ENCODE data around the gene MARK3. TPM values are rescaled to one million over a fixed set of nuclear protein-coding genes. Genes with fewer than 3 reads are reported as not detected.

The MARK3 gene
- total RNA-seq, 4 donors from 2014 or later = 109 to 143 (median 125) TPM

DNA sequence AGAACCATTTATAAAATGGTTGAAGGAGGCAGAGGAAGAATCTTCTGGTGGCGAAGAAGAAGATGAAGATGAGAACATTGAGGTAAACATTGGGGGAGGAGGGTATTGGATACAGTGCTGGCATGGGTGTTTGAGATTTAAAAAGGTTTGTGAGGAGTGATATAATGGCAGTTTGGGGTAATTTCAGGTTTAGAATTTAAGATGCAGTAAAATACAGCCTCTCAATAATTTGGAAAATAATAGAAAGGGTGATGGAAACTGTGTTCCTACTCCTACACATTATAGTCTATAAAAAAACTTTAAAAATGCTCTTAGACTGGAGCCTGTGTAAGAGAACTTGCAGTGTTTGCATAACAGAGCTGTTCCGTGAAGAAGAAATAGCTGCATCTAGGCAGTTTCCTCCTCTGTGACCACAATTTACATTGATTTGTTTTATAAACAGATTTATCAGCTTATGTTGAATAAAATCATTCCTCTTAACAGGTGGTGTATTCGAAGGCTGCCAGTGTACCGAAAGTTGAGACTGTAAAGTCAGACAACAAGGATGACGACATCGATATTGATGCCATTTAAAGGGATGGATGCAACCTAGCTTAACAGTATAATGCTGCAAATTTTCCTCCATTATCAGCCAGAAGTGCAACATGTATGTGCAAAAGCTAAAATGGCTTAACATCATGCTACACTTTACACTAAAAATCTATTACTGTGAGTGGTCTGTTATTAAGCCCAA is 44.6 kb upstream of the MARK3 start:
- H3K4me3 ChIP-seq = no peak overlapping the region
- no peak for DNase-seq (ENCODE audit: low spot score in 2 of 2)
- H3K27ac ChIP-seq = no peak overlapping the region
- H3K27me3 ChIP-seq = no peaks in the 10 kb centered on the region
- H3K9me3 ChIP-seq = no peaks in the 10 kb centered on the region
- H3K36me3 ChIP-seq = peaks cover 21 to 99% (median 62%) of the 10 kb centered on the region in 3 donors
- peaks cover 0 to 32% (median 9%) of the 10 kb centered on the region in 4 donors for H3K4me1 ChIP-seq
- TF ChIP-seq POLR2A (IDR thresholded peaks at IDR 0.05) (no peak), EP300 (IDR thresholded peaks at IDR 0.05) (no peak)
- TF ChIP-seq, protein P1, sequence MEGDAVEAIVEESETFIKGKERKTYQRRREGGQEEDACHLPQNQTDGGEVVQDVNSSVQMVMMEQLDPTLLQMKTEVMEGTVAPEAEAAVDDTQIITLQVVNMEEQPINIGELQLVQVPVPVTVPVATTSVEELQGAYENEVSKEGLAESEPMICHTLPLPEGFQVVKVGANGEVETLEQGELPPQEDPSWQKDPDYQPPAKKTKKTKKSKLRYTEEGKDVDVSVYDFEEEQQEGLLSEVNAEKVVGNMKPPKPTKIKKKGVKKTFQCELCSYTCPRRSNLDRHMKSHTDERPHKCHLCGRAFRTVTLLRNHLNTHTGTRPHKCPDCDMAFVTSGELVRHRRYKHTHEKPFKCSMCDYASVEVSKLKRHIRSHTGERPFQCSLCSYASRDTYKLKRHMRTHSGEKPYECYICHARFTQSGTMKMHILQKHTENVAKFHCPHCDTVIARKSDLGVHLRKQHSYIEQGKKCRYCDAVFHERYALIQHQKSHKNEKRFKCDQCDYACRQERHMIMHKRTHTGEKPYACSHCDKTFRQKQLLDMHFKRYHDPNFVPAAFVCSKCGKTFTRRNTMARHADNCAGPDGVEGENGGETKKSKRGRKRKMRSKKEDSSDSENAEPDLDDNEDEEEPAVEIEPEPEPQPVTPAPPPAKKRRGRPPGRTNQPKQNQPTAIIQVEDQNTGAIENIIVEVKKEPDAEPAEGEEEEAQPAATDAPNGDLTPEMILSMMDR (IDR thresholded peaks at IDR 0.05) = no peak
- 89 to 91% methylated on average over 6 of the region's 6 CpGs for WGBS, 2 donors

DNA sequence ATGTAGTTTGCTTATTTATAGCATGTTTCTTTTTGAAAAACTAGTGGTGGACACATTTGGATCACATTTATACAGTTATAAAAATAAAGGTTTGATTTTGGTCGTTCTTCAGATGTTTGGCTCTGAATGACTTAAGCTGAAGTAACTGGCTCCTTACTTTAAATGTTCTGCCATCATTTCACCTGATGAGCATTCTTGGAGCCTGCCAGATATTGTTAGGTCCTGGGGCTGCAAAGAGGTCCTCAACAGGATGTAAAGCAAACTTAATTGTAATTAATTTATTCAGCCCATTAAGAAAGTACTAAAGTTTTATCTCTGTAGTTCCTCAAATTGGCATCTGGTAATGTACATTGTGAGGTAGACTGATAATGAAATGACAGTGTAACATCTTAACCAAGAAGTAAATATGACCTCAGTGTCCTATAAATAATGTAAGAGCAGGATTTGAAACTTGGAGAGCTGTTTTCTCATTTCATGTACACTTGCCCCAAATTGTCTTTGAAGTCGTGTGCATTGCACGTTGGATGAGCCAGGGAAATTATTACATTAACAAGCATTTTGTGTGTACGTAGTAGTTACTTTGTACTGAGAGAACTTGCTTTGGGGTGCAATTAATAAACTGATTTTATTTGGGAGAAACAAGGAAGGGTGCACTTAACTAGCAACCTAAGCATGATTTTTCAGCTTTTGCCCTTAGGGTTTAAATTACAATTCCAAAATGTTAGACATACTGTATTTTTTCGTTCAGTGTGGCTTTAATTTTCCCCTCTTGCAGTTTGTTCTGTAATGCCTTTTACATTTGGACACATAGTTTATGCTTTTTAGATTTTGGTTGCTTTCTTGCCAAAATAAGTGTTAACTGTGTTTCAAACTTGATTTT is 43.7 kb upstream of the MARK3 start:
- 68 to 71% methylated on average over 5 of the region's 5 CpGs for WGBS, 2 donors
- no peaks in the 10 kb centered on the region for H3K27me3 ChIP-seq
- TF ChIP-seq POLR2A (IDR thresholded peaks at IDR 0.05) (no peak), EP300 (IDR thresholded peaks at IDR 0.05) (no peak)
- TF ChIP-seq, protein P1 (IDR thresholded peaks at IDR 0.05) = no peak
- no peak overlapping the region for H3K27ac ChIP-seq
- H3K36me3 ChIP-seq = peaks cover 21 to 90% (median 57%) of the 10 kb centered on the region in 3 donors
- H3K4me3 ChIP-seq = no peak overlapping the region
- peaks cover 0 to 23% (median 1%) of the 10 kb centered on the region in 4 donors for H3K4me1 ChIP-seq
- DNase-seq (ENCODE audit: low spot score in 2 of 2) = no peak
- H3K9me3 ChIP-seq = no peaks in the 10 kb centered on the region

DNA sequence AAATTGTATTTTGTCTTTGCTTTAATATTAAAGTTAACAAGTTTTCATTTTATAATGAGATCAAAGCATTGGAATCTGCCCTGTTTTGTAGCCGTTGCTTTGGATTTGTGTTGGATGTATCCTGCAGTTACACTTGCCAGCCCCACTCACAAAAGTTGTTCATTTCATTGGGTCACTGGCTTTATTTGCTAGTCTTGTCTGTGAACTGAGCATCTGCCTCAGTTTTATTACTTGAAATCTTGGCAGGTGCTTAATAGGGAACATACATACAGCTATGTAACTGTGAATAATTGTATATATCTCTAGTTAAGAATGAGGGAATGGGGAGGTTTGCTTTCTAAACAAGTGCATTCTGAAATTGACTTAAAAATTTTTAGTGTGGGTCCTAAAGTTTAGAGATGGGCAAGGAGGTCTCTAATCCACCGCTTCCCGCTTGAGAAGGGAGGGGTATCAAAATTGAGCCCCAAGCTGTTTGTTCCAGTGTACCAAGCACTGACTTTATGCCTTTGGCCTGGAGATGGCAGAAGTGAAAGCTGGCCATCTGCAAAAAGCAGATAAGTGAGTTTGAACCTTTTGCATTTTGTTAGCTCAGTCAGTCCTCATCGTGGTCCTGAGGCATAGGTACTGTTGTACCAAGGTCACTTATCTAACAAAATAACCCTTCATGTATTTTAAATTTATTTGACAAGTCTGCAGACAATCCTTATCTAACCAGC is 41.9 kb upstream of the MARK3 start:
- Histone ChIP-seq H3K36me3 (peaks cover 17 to 72% (median 38%) of the 10 kb centered on the region in 3 donors), H3K4me3 (no peak overlapping the region), H3K4me1 (peaks cover 0 to 10% (median 0%) of the 10 kb centered on the region in 4 donors), H3K9me3 (no peaks in the 10 kb centered on the region), H3K27ac (no peak overlapping the region), H3K27me3 (no peaks in the 10 kb centered on the region)
- TF ChIP-seq, protein P1 (IDR thresholded peaks at IDR 0.05) = no peak
- no peak for TF ChIP-seq EP300 (IDR thresholded peaks at IDR 0.05)
- TF ChIP-seq POLR2A (IDR thresholded peaks at IDR 0.05) = no peak
- no peak for DNase-seq (ENCODE audit: low spot score in 2 of 2)
- 81 to 89% methylated on average over 4 of the region's 4 CpGs for WGBS, 2 donors

DNA sequence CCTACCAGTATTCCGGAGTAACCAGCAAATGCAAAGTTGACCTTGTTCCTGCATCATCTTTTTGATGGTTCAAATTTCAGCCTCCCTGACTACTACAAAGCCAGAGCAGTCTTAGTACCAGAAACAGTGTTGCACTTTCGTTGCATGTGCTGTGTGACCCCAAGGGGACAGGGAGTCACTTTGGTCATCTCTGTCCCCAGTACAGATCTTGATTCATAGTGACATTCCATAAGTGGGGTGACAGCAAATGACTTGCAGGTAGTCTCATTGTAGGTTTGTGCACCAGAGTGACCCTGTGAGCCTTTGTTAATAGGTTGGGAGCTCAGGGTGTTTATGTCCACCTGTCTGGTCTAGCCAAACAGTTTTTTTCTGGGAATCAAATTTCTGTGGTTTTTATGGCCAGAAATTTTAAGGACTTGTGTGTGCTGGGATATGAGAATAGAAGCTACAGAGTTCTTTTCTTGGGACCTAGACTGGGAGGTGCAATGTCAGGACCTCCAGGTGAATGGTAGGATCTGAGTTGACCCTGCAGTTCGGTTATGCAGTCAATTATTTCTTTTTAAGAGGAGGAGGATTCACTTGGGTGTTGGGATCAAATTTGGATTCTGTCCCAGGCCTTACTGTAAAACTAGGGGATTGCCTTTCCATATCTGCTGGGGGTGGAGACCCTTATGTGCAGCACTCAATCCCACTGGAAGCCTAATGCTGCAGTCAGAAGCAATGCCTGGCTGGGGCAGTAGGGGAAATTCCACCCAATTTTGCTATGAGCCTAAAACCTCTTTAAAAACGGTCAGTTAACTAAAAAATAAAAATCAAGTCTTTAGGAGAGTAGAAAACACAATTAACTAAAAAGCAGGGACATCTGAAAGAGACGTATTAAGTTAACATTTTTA is 41.1 kb upstream of the MARK3 start:
- Histone ChIP-seq H3K36me3 (peaks cover 17 to 64% (median 30%) of the 10 kb centered on the region in 3 donors), H3K9me3 (no peaks in the 10 kb centered on the region), H3K4me1 (peaks cover 0 to 7% (median 0%) of the 10 kb centered on the region in 4 donors), H3K4me3 (no peak overlapping the region), H3K27ac (no peak overlapping the region), H3K27me3 (no peaks in the 10 kb centered on the region)
- no peak for TF ChIP-seq POLR2A (IDR thresholded peaks at IDR 0.05)
- TF ChIP-seq EP300 (IDR thresholded peaks at IDR 0.05) = no peak
- TF ChIP-seq, protein P1 (IDR thresholded peaks at IDR 0.05) = no peak
- 76 to 83% methylated on average over 5 of the region's 5 CpGs for WGBS, 2 donors
- DNase-seq (ENCODE audit: low spot score in 2 of 2) = no peak
